COLO668 (cell line): Measurements from ENCODE around the gene PPP2R3A.
A peak's percentile ranks its signal among the peaks of the same experiment; 100 is the strongest.
"Not testable (repeated sequence)": the region's sequence is repeated elsewhere in the genome, so short reads cannot be mapped to it uniquely, and the experiment has no call there.

Source experiments
- DNase-seq: peaks from one replicate; lab custom pipeline; 2025; ENCODE audit not compliant: unreplicated experiment; lab: John Stamatoyannopoulos, UW

PPP2R3A gene

GRCh38 chr3:136078421-136079364 is 113.2 kb downstream of the PPP2R3A start:
- DNase-seq, result no peak

- DNase-seq, result not testable (repeated sequence)
These were observed 118.3 kb downstream of the PPP2R3A start for GRCh38 chr3:136083641-136084382.

GRCh38 chr3:136085067-136085466 is 119.5 kb downstream of the PPP2R3A start:
- not testable (repeated sequence) for DNase-seq

- peak; percentile 17 for DNase-seq
These were observed 128.2 kb downstream of the PPP2R3A start for GRCh38 chr3:136093771-136094170.

- DNase-seq, result no peak
These were observed 139.5 kb downstream of the PPP2R3A start for GRCh38 chr3:136105044-136105443.

GRCh38 chr3:136106101-136106500 is 140.6 kb downstream of the PPP2R3A start:
- DNase-seq, result no peak

- DNase-seq, result no peak
These were observed 144.0 kb downstream of the PPP2R3A start for GRCh38 chr3:136109499-136109898.

- DNase-seq, result no peak
These were observed 145.0 kb downstream of the PPP2R3A start for GRCh38 chr3:136110481-136110880.

- no peak for DNase-seq
These were observed 148.9 kb downstream of the PPP2R3A start for GRCh38 chr3:136114421-136114820.

- DNase-seq, result not testable (repeated sequence)
These were observed 153.8 kb downstream of the PPP2R3A start for GRCh38 chr3:136119332-136119731.

- DNase-seq, result not testable (repeated sequence)
These were observed 154.3 kb downstream of the PPP2R3A start for GRCh38 chr3:136119783-136120182.

- no peak for DNase-seq
These were observed 155.1 kb downstream of the PPP2R3A start for GRCh38 chr3:136120373-136121348.

GRCh38 chr3:136122006-136122405 is 156.5 kb downstream of the PPP2R3A start:
- DNase-seq, result no peak

- DNase-seq, result not testable (repeated sequence)
These were observed 166.1 kb downstream of the PPP2R3A start for GRCh38 chr3:136131647-136132046.

- DNase-seq, result no peak
These were observed 168.6 kb downstream of the PPP2R3A start for GRCh38 chr3:136134091-136134490.

- DNase-seq, result no peak
These were observed 169.7 kb downstream of the PPP2R3A start for GRCh38 chr3:136135039-136135802.

- peak; percentile 10 for DNase-seq
These were observed 170.9 kb downstream of the PPP2R3A start for GRCh38 chr3:136136454-136136853.

- DNase-seq, result no peak
These were observed 175.8 kb downstream of the PPP2R3A start for GRCh38 chr3:136141291-136141785.

GRCh38 chr3:136141891-136142290 is 176.4 kb downstream of the PPP2R3A start:
- no peak for DNase-seq

- DNase-seq, result peak; percentile 14
These were observed 177.1 kb downstream of the PPP2R3A start for GRCh38 chr3:136142592-136142991.
